PC-9 (cell line): Measurements from ENCODE around the gene ELFN1. TPM values are rescaled to one million over a fixed set of nuclear protein-coding genes. Genes with fewer than 3 reads are reported as not detected.

Experiments used
- BruUV-seq: library from RNA; stranded (reverse); fragments of 400-500 nt; replicated peaks from 2 replicates; lab custom pipeline; 2021; lab: Mats Ljungman, UMichigan
- CTCF ChIA-PET: fragments of 300-600 bp; sonication (Branson Sonifier 250); formaldehyde crosslinking; loops from one replicate; lab custom pipeline; 2022; ENCODE audit warnings: antibody characterized with exemption; lab: Charles Lee
- POLR2A ChIA-PET: fragments of 300-600 bp; sonication (Branson Sonifier 250); formaldehyde crosslinking; loops from one replicate; lab custom pipeline; 2022; ENCODE audit warnings: antibody characterized with exemption; ENCODE audit not compliant: unreplicated experiment; lab: Charles Lee
- DNase-seq, 2 experiments: peaks; one replicate each; pipeline versions ENCODE4 v3.0.0 to v3.0.0-alpha.2; 2015 to 2022; ENCODE audit warnings: mixed read lengths in 1 of 2
- H2AFZ ChIP-seq: fragments of 200-600 bp; sonication (generic); 2 replicates; pipeline ENCODE4 v1.8.1; 2017; ENCODE audit warnings: antibody characterized with exemption
- H3F3A ChIP-seq: fragments of 200-600 bp; sonication (generic); 2 replicates; pipeline ENCODE4 v1.8.1; 2017; ENCODE audit warnings: antibody characterized with exemption, mild to moderate bottlenecking, low read depth; ENCODE audit not compliant: insufficient read depth
- H3K27ac ChIP-seq: fragments of 200-600 bp; sonication (generic); 2 replicates; pipeline ENCODE4 v1.6.1; 2016; ENCODE audit warnings: mixed run types
- H3K27me3 ChIP-seq: fragments of 200-600 bp; sonication (generic); 2 replicates; pipeline ENCODE4 v1.6.1; 2016; ENCODE audit warnings: low read depth, mixed run types; ENCODE audit not compliant: insufficient read depth
- H3K36me3 ChIP-seq: fragments of 200-600 bp; sonication (generic); 2 replicates; pipeline ENCODE4 v1.6.1; 2016; ENCODE audit warnings: low read depth, mixed run types
- H3K4me1 ChIP-seq: fragments of 200-600 bp; sonication (generic); replicated peaks from 2 replicates; pipeline ENCODE4 v1.6.1; 2016; ENCODE audit warnings: mixed run types; ENCODE audit not compliant: insufficient read depth
- H3K4me2 ChIP-seq: fragments of 200-600 bp; sonication (generic); 2 replicates; pipeline ENCODE4 v1.6.1; 2017; ENCODE audit warnings: mixed run types
- H3K4me3 ChIP-seq: fragments of 200-600 bp; sonication (generic); 2 replicates; pipeline ENCODE4 v1.6.1; 2016; ENCODE audit warnings: mixed run types
- H3K79me2 ChIP-seq: fragments of 200-600 bp; sonication (generic); 2 replicates; pipeline ENCODE4 v1.6.1; 2017; ENCODE audit warnings: low read depth, mixed run types
- H3K9me2 ChIP-seq: fragments of 200-600 bp; sonication (generic); 2 replicates; pipeline ENCODE4 v1.8.1; 2017; ENCODE audit warnings: mild to moderate bottlenecking; ENCODE audit not compliant: insufficient read depth
- H3K9me3 ChIP-seq: fragments of 200-600 bp; sonication (generic); 2 replicates; pipeline ENCODE4 v1.8.1; 2016; ENCODE audit warnings: low read depth; ENCODE audit not compliant: insufficient read depth
- H4K20me1 ChIP-seq: fragments of 200-600 bp; sonication (generic); 2 replicates; pipeline ENCODE4 v1.8.1; 2017; ENCODE audit not compliant: insufficient read depth
- CTCF ChIP-seq: fragments of 200-600 bp; sonication (generic); conservative IDR thresholded peaks from 2 replicates; pipeline ENCODE4 v1.6.1; 2017; ENCODE audit warnings: mixed run types, antibody characterized with exemption, mild to moderate bottlenecking, moderate library complexity
- EZH2 ChIP-seq: fragments of 200-600 bp; sonication (generic); IDR thresholded peaks from 2 replicates; pipeline ENCODE4 v1.8.0; 2017; ENCODE audit warnings: antibody characterized with exemption, low read depth
- intact Hi-C: fragments of 100-400 bp; cut with micrococcal nuclease; formaldehyde crosslinking; loops from one replicate; pipeline ENCODE4 v1.10.0; 2022; ENCODE audit not compliant: unreplicated experiment
- total RNA-seq: library from RNA; stranded (reverse); gene quantifications from 2 replicates; pipeline ENCODE4 v1.2.3, GENCODE V29; 2021

The ELFN1 gene
- total RNA-seq, 1 experiment from 2014 or later, result 0.09 TPM

GRCh38 chr7:1622441-1622840 is 47.6 kb upstream of the ELFN1 start:
- no peak overlapping the region for H2AFZ ChIP-seq
- DNase-seq, result no peak
- no TSS peak for BruUV-seq
- no peak overlapping the region for H3K4me3 ChIP-seq
- peaks cover 4% of the 10 kb centered on the region; the same call in 1 of the 2 replicates for H3K9me3 ChIP-seq
- H3K9me2 ChIP-seq, result no peaks in the 10 kb centered on the region
- ChIA-PET POLR2A (no interaction called here), CTCF (no interaction called here)
- H3K4me2 ChIP-seq, result no peak overlapping the region
- H3K27me3 ChIP-seq, result peaks cover 66% of the 10 kb centered on the region
- H3K79me2 ChIP-seq, result no peaks in the 10 kb centered on the region
- no peaks in the 10 kb centered on the region for H3K4me1 ChIP-seq
- H3K27ac ChIP-seq, result no peak overlapping the region
- intact Hi-C loops, result no loop called here
- H3F3A ChIP-seq, result no peaks in the 10 kb centered on the region
- TF ChIP-seq CTCF (no peak), EZH2 (no peak)
- H3K36me3 ChIP-seq, result no peaks in the 10 kb centered on the region
- H4K20me1 ChIP-seq, result no peaks in the 10 kb centered on the region

GRCh38 chr7:1623810-1624209 is 46.3 kb upstream of the ELFN1 start:
- CTCF ChIA-PET, result no interaction called here
- no peaks in the 10 kb centered on the region for H3K79me2 ChIP-seq

GRCh38 chr7:1624999-1625927 is 44.8 kb upstream of the ELFN1 start:
- ChIA-PET POLR2A (no interaction called here), CTCF (interaction anchor here (0.6 kb wide), 1 partner anchor 20 kb away, joined by 3 read pairs; no protein-coding TSS in a partner anchor)
- Histone ChIP-seq H3K9me2 (no peaks in the 10 kb centered on the region), H3K4me1 (no peaks in the 10 kb centered on the region), H3K27ac (no peak overlapping the region), H4K20me1 (0 out of 2 replicates have a peak, but pooled peaks cover 2% of the 10 kb centered on the region), H3K4me3 (no peak overlapping the region), H3K27me3 (peaks cover 92% of the 10 kb centered on the region), H3K4me2 (no peak overlapping the region), H3K9me3 (peaks cover 4% of the 10 kb centered on the region; the same call in 1 of the 2 replicates), H3K36me3 (no peaks in the 10 kb centered on the region), H3K79me2 (no peaks in the 10 kb centered on the region), H3F3A (no peaks in the 10 kb centered on the region), H2AFZ (no peak overlapping the region)
- no peak for DNase-seq
- intact Hi-C loops, result no loop called here
- TF ChIP-seq CTCF, result no peak
- no peak for TF ChIP-seq EZH2
- no TSS peak for BruUV-seq

More at GRCh38 chr7:1623810-1624209, 46.3 kb upstream of the ELFN1 start:
- Histone ChIP-seq H3K9me3 (peaks cover 4% of the 10 kb centered on the region; the same call in 1 of the 2 replicates), H3K9me2 (no peaks in the 10 kb centered on the region), H4K20me1 (0 out of 2 replicates have a peak, but pooled peaks cover 2% of the 10 kb centered on the region), H3K4me1 (no peaks in the 10 kb centered on the region), H3K4me2 (no peak overlapping the region), H3K36me3 (no peaks in the 10 kb centered on the region), H3K27me3 (peaks cover 78% of the 10 kb centered on the region), H3K27ac (no peak overlapping the region), H3F3A (no peaks in the 10 kb centered on the region), H3K4me3 (no peak overlapping the region), H2AFZ (no peak overlapping the region)
- DNase-seq, result no peak
- POLR2A ChIA-PET, result no interaction called here
- TF ChIP-seq EZH2, result no peak
- intact Hi-C loops, result no loop called here
- no TSS peak for BruUV-seq
